CD4-positive, alpha-beta T cell treated with Interleukin-1 beta for 1 hour (primary cell): ENCODE measurements around the gene AWAT2.
"Not testable (repeated sequence)": the region's sequence is repeated elsewhere in the genome, so short reads cannot be mapped to it uniquely, and the experiment has no call there.

Experiments used
- DNase-seq, 2 donors: peaks; one replicate each; pipeline ENCODE4 v3.0.0-alpha.2; 2020 to 2022

The AWAT2 gene

GRCh38 chrX:70041993-70042392, 7.7 kb downstream of the AWAT2 start:
- DNase-seq = no peak

- DNase-seq = no peak
Observed at GRCh38 chrX:70039758-70040157, 10.0 kb downstream of the AWAT2 start.

- no peak for DNase-seq
Observed at GRCh38 chrX:70038951-70039350, 10.8 kb downstream of the AWAT2 start.

- no peak for DNase-seq
Observed at GRCh38 chrX:70038515-70038914, 11.2 kb downstream of the AWAT2 start.

- no peak for DNase-seq
Observed at GRCh38 chrX:70034646-70035045, 15.1 kb downstream of the AWAT2 start.

GRCh38 chrX:70033348-70034051, 16.2 kb downstream of the AWAT2 start:
- peak in 1 of 2 donors; percentile 9 for DNase-seq

GRCh38 chrX:70032792-70033191, 16.9 kb downstream of the AWAT2 start:
- DNase-seq = no peak

- DNase-seq = peak; percentile 29 to 46
Observed at GRCh38 chrX:70030301-70030767, 19.4 kb downstream of the AWAT2 start.

- no peak for DNase-seq
Observed at GRCh38 chrX:70029863-70030262, 19.9 kb downstream of the AWAT2 start.

GRCh38 chrX:70026851-70027200, 22.9 kb downstream of the AWAT2 start:
- DNase-seq = no peak

GRCh38 chrX:70026112-70026850, 23.5 kb downstream of the AWAT2 start:
- no peak for DNase-seq

GRCh38 chrX:70025464-70025863, 24.3 kb downstream of the AWAT2 start:
- no peak for DNase-seq

- no peak for DNase-seq
Observed at GRCh38 chrX:70022616-70023015, 27.1 kb downstream of the AWAT2 start.

- DNase-seq = peak in 1 of 2 donors; percentile 6
Observed at GRCh38 chrX:70016513-70016912, 33.2 kb downstream of the AWAT2 start.

GRCh38 chrX:70013466-70014381, 36.0 kb downstream of the AWAT2 start:
- no peak for DNase-seq

- DNase-seq = no peak
Observed at GRCh38 chrX:70012756-70013155, 37.0 kb downstream of the AWAT2 start.

- no peak for DNase-seq
Observed at GRCh38 chrX:70009970-70010369, 39.8 kb downstream of the AWAT2 start.

GRCh38 chrX:70009049-70009448, 40.7 kb downstream of the AWAT2 start:
- no peak for DNase-seq

- DNase-seq = no peak
Observed at GRCh38 chrX:70007946-70008345, 41.8 kb downstream of the AWAT2 start.

- DNase-seq = no peak
Observed at GRCh38 chrX:70001708-70002341, 47.9 kb downstream of the AWAT2 start.

GRCh38 chrX:70001269-70001668, 48.5 kb downstream of the AWAT2 start:
- no peak for DNase-seq

GRCh38 chrX:69998299-69998698, 51.4 kb downstream of the AWAT2 start:
- DNase-seq = not testable (repeated sequence)

GRCh38 chrX:69996113-69996468, 53.6 kb downstream of the AWAT2 start:
- no peak for DNase-seq
